T-helper 17 cell (primary cell): ENCODE data around the gene LMF1. TPM values are rescaled to one million over a fixed set of nuclear protein-coding genes. Genes with fewer than 3 reads are reported as not detected.

Experiments used
- ATAC-seq: fragments of 150-1000 bp; cut with Tn5 transposase; 2 replicates; pipeline ENCODE4 v1.10.0; 2021; ENCODE audit warnings: mild to moderate bottlenecking, moderate library complexity
- DNase-seq, 3 donors: peaks; one replicate each; pipeline versions ENCODE4 v3.0.0 to v3.0.0-alpha.2; 2020 to 2021
- H3K9me3 ChIP-seq: one replicate; pipeline ENCODE4 v1.7.0; 2013; ENCODE audit warnings: low read length, mild to moderate bottlenecking; ENCODE audit not compliant: control insufficient read depth, poor library complexity, severe bottlenecking
- H3K27ac Mint-ChIP-seq: one replicate; pipeline ENCODE4 v1.8.0; 2022; ENCODE audit warnings: mild to moderate bottlenecking, moderate library complexity, mixed read lengths
- H3K27me3 Mint-ChIP-seq: one replicate; pipeline ENCODE4 v1.8.0; 2022; ENCODE audit warnings: mixed read lengths
- H3K36me3 Mint-ChIP-seq: one replicate; pipeline ENCODE4 v1.8.0; 2022; ENCODE audit warnings: low read depth, mixed read lengths
- H3K4me1 Mint-ChIP-seq: one replicate; pipeline ENCODE4 v1.8.0; 2022; ENCODE audit warnings: mild to moderate bottlenecking, mixed read lengths
- H3K4me3 Mint-ChIP-seq: one replicate; pipeline ENCODE4 v1.8.0; 2022; ENCODE audit warnings: mild to moderate bottlenecking, moderate library complexity, mixed read lengths
- total RNA-seq, 4 donors: library from RNA in 2 of 4; stranded (reverse) in 2 of 4; gene quantifications; one replicate each; pipeline ENCODE4 v1.2.3 and lab custom pipeline; 2022 to 2026

LMF1 gene
- total RNA-seq, 2 donors from 2014 or later = 44.4 to 45.6 TPM

- no peak for ATAC-seq
- no peaks in the 10 kb centered on the region for H3K9me3 ChIP-seq
- H3K4me1 Mint-ChIP-seq = peaks cover 7% of the 10 kb centered on the region
- no peak overlapping the region for H3K27ac Mint-ChIP-seq
- H3K27me3 Mint-ChIP-seq = no peaks in the 10 kb centered on the region
- H3K4me3 Mint-ChIP-seq = no peak overlapping the region
- peaks cover 2% of the 10 kb centered on the region for H3K36me3 Mint-ChIP-seq
- DNase-seq = peak in 1 of 3 donors; percentile 3
Observed at GRCh38 chr16:908526-909155, 62.1 kb downstream of the LMF1 start.

DNA sequence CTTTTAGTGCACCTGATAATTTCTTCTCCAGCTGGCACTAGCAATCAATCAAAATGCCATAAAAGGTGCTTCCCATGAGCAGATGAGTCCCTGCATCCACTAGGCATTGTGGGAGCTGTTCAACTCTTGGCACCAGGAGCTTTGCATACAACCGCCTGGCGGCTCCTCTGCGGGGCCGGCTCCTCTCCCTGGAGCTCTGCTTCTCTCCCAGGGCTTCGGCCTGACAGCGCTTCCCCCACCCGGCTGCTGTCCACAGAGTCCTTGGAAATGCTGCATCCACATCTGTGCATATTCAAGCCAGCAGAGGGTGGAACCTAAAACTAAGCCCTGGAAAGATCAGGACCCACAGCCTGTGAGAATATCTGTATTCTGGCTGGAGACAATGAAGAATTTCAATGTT is 62.9 kb downstream of the LMF1 start:
- peaks cover 7% of the 10 kb centered on the region for H3K4me1 Mint-ChIP-seq
- DNase-seq (peak in 1 of 3 donors; percentile 7), ATAC-seq (no peak)
- peaks cover 2% of the 10 kb centered on the region for H3K36me3 Mint-ChIP-seq
- H3K9me3 ChIP-seq = no peaks in the 10 kb centered on the region
- H3K27ac Mint-ChIP-seq = no peak overlapping the region
- H3K4me3 Mint-ChIP-seq = no peak overlapping the region
- no peaks in the 10 kb centered on the region for H3K27me3 Mint-ChIP-seq

- ATAC-seq = no peak
- DNase-seq = no peak
- no peak overlapping the region for H3K4me3 Mint-ChIP-seq
- H3K27me3 Mint-ChIP-seq = no peaks in the 10 kb centered on the region
- H3K4me1 Mint-ChIP-seq = peaks cover 7% of the 10 kb centered on the region
- H3K9me3 ChIP-seq = no peaks in the 10 kb centered on the region
- no peak overlapping the region for H3K27ac Mint-ChIP-seq
- H3K36me3 Mint-ChIP-seq = peaks cover 2% of the 10 kb centered on the region
Observed at GRCh38 chr16:907361-907760, 63.4 kb downstream of the LMF1 start.

DNA sequence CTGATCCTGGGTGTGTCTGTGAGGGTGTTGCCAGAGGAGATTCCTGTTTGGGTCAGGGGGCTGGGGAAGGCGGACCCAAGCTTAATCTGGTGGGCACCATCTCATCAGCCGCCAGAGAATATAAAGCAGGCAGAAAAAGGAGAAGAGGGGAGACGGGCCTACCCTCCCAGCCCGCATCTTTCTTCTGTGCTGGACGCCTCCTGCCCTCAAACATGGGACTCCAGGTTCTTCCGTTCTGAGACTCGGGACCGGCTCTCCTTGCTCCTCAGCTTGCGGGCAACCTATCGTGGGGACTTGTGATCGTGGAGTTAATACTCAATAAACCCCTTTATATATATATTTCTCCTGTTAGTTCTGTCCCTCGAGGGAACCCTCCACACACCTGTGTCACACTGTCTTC is 64.5 kb downstream of the LMF1 start:
- no peak for DNase-seq
- H3K27me3 Mint-ChIP-seq = no peaks in the 10 kb centered on the region
- no peak overlapping the region for H3K4me3 Mint-ChIP-seq
- H3K4me1 Mint-ChIP-seq = peaks cover 4% of the 10 kb centered on the region
- no peak overlapping the region for H3K27ac Mint-ChIP-seq
- no peaks in the 10 kb centered on the region for H3K36me3 Mint-ChIP-seq
- no peak for ATAC-seq
- H3K9me3 ChIP-seq = no peaks in the 10 kb centered on the region

DNA sequence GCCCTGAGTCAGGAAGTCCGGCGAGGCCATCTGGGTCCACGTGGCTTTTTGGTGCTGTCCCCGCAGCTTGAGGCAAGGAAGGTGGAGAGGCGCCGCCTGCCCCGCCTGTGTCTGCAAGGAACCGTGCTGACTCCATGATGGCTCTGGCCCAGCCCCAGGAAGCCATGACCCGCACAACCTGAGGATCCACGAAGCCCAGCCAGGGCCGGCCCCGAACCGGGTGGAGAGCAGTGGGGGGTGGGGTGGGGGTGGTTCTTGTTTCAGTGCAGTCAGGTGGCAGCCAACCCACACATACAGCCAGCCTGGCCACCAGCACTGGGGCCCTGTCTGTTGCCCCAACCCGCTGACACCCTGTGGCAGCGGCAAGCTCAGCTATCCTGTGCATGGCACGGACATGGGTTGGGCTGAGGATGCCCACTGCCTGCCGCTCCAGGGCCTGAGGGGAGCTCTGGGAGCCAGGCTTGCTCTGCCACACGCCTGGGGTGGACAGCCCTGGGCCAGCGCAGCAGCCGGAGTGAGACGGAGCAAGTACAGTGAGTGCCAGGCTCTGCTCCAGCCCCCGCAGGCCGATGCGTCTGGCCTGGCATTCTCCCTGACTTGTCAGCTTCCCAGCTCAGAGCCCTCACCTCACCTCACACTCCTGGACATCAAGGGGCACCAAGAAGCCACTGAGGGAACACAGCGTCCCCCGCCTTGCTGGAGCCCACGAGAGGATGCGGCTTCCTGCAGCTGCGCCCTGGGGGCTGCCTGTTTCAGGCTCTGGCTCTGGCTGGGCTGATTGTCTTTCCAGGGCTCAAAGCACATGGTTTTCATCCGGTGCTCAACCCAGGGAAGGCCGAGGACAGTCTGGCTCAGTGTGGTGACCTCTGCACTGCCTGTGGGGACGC is 68.8 kb downstream of the LMF1 start:
- DNase-seq = peak in 1 of 3 donors; percentile 10
- ATAC-seq = no peak
- Mint-ChIP-seq H3K4me3 (no peak overlapping the region), H3K36me3 (no peaks in the 10 kb centered on the region), H3K27ac (no peak overlapping the region), H3K27me3 (no peaks in the 10 kb centered on the region), H3K4me1 (peaks cover 4% of the 10 kb centered on the region)
- H3K9me3 ChIP-seq = no peaks in the 10 kb centered on the region

- no peaks in the 10 kb centered on the region for H3K36me3 Mint-ChIP-seq
- no peaks in the 10 kb centered on the region for H3K9me3 ChIP-seq
- peaks cover 4% of the 10 kb centered on the region for H3K4me1 Mint-ChIP-seq
- H3K27me3 Mint-ChIP-seq = no peaks in the 10 kb centered on the region
- H3K4me3 Mint-ChIP-seq = no peak overlapping the region
- H3K27ac Mint-ChIP-seq = no peak overlapping the region
- DNase-seq = peak in 1 of 3 donors; percentile 6
- no peak for ATAC-seq
Observed at GRCh38 chr16:901149-901548, 69.6 kb downstream of the LMF1 start.

DNA sequence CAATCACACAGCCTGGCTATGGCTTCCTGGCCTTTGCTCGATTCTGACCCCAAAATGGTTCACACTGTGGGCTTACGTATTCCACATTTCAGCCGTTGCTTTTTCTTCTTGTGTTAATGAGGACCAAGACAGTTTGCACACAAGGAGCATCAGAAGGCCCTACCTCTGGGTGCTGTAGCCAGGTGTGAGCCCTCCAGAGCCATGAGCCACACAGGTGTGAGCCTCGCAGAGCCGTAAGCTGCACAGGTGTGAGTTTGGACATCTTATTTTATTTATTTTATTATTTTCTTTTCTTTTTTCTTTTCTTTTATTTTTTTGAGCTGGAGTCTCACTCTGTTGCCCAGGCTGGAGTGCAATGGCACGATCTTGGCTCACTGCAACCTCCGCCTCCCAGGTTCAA is 70.6 kb downstream of the LMF1 start:
- Mint-ChIP-seq H3K27me3 (no peaks in the 10 kb centered on the region), H3K4me1 (peaks cover 3% of the 10 kb centered on the region), H3K36me3 (no peaks in the 10 kb centered on the region), H3K4me3 (no peak overlapping the region), H3K27ac (no peak overlapping the region)
- H3K9me3 ChIP-seq = no peaks in the 10 kb centered on the region
- ATAC-seq = no peak
- DNase-seq = no peak

DNA sequence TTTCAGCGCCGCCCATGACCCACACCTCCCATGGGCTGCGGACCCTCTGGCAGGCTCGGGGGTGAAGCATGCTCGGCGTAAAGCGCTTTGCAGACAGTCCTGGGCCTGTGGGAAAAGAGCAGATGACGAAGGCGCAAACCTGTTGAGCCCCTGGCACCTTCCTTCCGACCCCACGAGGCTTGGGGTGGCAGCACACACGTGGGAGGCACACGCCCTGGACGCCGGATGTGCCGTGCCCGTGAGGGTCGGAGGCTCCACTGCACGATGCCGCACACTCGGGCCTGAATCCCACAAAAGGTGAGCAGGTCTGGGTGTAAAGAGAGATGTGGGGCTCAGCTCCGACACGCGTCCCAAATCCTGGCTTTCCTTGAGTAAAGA is 71.1 kb downstream of the LMF1 start:
- H3K27me3 Mint-ChIP-seq = no peaks in the 10 kb centered on the region
- no peaks in the 10 kb centered on the region for H3K36me3 Mint-ChIP-seq
- no peak overlapping the region for H3K4me3 Mint-ChIP-seq
- no peak overlapping the region for H3K27ac Mint-ChIP-seq
- no peak for DNase-seq
- H3K9me3 ChIP-seq = no peaks in the 10 kb centered on the region
- ATAC-seq = no peak
- H3K4me1 Mint-ChIP-seq = no peaks in the 10 kb centered on the region

GRCh38 chr16:898761-899682 is 71.8 kb downstream of the LMF1 start:
- Mint-ChIP-seq H3K27me3 (no peaks in the 10 kb centered on the region), H3K4me3 (no peak overlapping the region), H3K4me1 (peaks cover 2% of the 10 kb centered on the region), H3K27ac (no peak overlapping the region), H3K36me3 (no peaks in the 10 kb centered on the region)
- no peak for DNase-seq
- H3K9me3 ChIP-seq = no peaks in the 10 kb centered on the region
- no peak for ATAC-seq

DNA sequence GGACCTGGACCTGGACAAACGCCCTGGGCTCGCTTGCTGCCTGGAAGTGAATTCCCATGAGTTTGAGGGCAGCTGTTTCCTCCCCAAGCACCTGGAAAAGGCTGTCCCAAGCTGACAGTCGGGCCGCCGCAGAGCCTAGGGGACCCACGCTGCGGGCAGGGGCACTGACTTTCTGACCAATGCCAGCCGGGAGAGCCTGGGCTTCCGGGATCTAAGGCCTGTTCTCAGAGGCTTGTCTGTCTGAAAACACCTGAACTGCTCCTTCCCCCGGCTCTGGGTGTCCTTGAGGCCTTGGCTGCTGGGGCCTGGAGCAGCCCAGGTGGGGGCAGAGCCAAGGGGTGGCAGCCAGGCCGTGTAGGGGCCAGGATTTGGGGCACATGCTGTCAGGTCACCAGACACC is 72.6 kb downstream of the LMF1 start:
- Mint-ChIP-seq H3K4me1 (peaks cover 2% of the 10 kb centered on the region), H3K27ac (no peak overlapping the region), H3K27me3 (no peaks in the 10 kb centered on the region), H3K4me3 (no peak overlapping the region), H3K36me3 (no peaks in the 10 kb centered on the region)
- ATAC-seq (no peak), DNase-seq (no peak)
- H3K9me3 ChIP-seq = no peaks in the 10 kb centered on the region

- Mint-ChIP-seq H3K27ac (no peak overlapping the region), H3K4me1 (peaks cover 2% of the 10 kb centered on the region), H3K27me3 (no peaks in the 10 kb centered on the region), H3K36me3 (no peaks in the 10 kb centered on the region), H3K4me3 (no peak overlapping the region)
- H3K9me3 ChIP-seq = no peaks in the 10 kb centered on the region
- ATAC-seq (no peak), DNase-seq (no peak)
Observed at GRCh38 chr16:897701-898100, 73.1 kb downstream of the LMF1 start.

GRCh38 chr16:897200-897543 is 73.6 kb downstream of the LMF1 start:
- DNase-seq = no peak
- H3K27me3 Mint-ChIP-seq = no peaks in the 10 kb centered on the region
- H3K4me3 Mint-ChIP-seq = no peak overlapping the region
- H3K36me3 Mint-ChIP-seq = no peaks in the 10 kb centered on the region
- H3K4me1 Mint-ChIP-seq = peaks cover 2% of the 10 kb centered on the region
- H3K9me3 ChIP-seq = no peaks in the 10 kb centered on the region
- no peak overlapping the region for H3K27ac Mint-ChIP-seq
- ATAC-seq = no peak
